ENCODE measurements around the gene PRRG3. TPM values are rescaled to one million over a fixed set of nuclear protein-coding genes. Genes with fewer than 3 reads are reported as not detected.

The PRRG3 gene
- total and polyA plus RNA-seq, 2 donors (not counting 3 experiments of a cell fraction or from before 2014, with no cell fraction given): not detected

- Histone ChIP-seq H3K79me2 (ENCODE audit: control insufficient read depth, insufficient read depth, low read length) (no peaks in the 10 kb centered on the region), H3K27ac (ENCODE audit: insufficient read depth, low read depth, low read length) (no peak overlapping the region), H3K4me1 (ENCODE audit: control insufficient read depth, extremely low read depth, insufficient read depth, low read length) (no peaks in the 10 kb centered on the region), H3K9me1 (replicated peaks; ENCODE audit: control insufficient read depth, extremely low read depth, insufficient read depth, low read length) (no peaks in the 10 kb centered on the region), H2AFZ (ENCODE audit: low read depth, low read length) (no peak overlapping the region), H4K20me1 (replicated peaks; ENCODE audit: control insufficient read depth, extremely low read depth, insufficient read depth, low read length) (no peaks in the 10 kb centered on the region), H3K9ac (replicated peaks; ENCODE audit: extremely low read depth, insufficient read depth, low read length) (no peak overlapping the region), H3K4me3 (replicated peaks in 1 of 3; ENCODE audit: insufficient read depth in 1 of 3, low read depth in 1 of 3, low read length in 3 of 3) (no peak overlapping the region), H3K9me3 (replicated peaks; ENCODE audit: control insufficient read depth, insufficient read depth, low read length) (no peaks in the 10 kb centered on the region), H3K36me3 (ENCODE audit: control insufficient read depth in 2 of 2, extremely low read depth in 1 of 2, insufficient read depth in 2 of 2, low read length in 2 of 2) (no peaks in the 10 kb centered on the region), H3K4me2 (ENCODE audit: insufficient read depth, low read length) (no peak overlapping the region), H3K27me3 (ENCODE audit: control insufficient read depth in 2 of 2, insufficient read depth in 2 of 2, low read length in 2 of 2) (no peaks in the 10 kb centered on the region)
- intact Hi-C loops (cut with micrococcal nuclease): no loop called here
- TF ChIP-seq GATA2 (IDR thresholded peaks at IDR 0.05; ENCODE audit: insufficient read depth, insufficient read length, low read depth, low read length) (no peak), EZH2 (IDR thresholded peaks at IDR 0.05; ENCODE audit: borderline replicate concordance, low read depth, low read length, severe bottlenecking) (no peak), MYC (IDR thresholded peaks at IDR 0.05; ENCODE audit: low read depth, low read length) (no peak), JUN (IDR thresholded peaks at IDR 0.05; ENCODE audit: borderline replicate concordance, insufficient read depth, insufficient read length, low read depth) (no peak), POLR2AphosphoS5 (IDR thresholded peaks at IDR 0.05; ENCODE audit: insufficient read depth, low read depth, low read length) (no peak), CTCF (IDR thresholded peaks at IDR 0.05; ENCODE audit: extremely low read depth in 1 of 2, insufficient read depth in 1 of 2, low read depth in 1 of 2, low read length in 2 of 2) (no peak), FOS (IDR thresholded peaks at IDR 0.05; ENCODE audit: borderline replicate concordance, insufficient read depth, low read length) (no peak), POLR2A (IDR thresholded peaks at IDR 0.05; ENCODE audit: low read depth, low read length) (no peak), MAX (IDR thresholded peaks at IDR 0.05; ENCODE audit: insufficient read depth, insufficient read length) (no peak)
- dilution Hi-C loops (cut with MboI; ENCODE audit: extremely low pct_ligation_motif_present, low sequenced_read_pairs): no loop called here
- BruUV-seq (replicated peaks): no TSS peak
- CTCF ChIA-PET: no interaction called here
- POLR2A ChIA-PET: no interaction called here
- FAIRE-seq (no peak), DNase-seq (ENCODE audit: low read depth, low spot score) (no peak)
These were observed 8.2 kb downstream of the PRRG3 start for GRCh38 chrX:151703487-151703886.
